OCI-LY3 (cell line): Measurements from ENCODE around the gene PPP1R9A.

Source experiments
- EZH2phosphoT487 ChIP-seq: fragments of 200-600 bp; shearing (Covaris generic); IDR thresholded peaks from 2 replicates; pipeline ENCODE4 v1.6.1; 2018; ENCODE audit warnings: antibody characterized with exemption, mixed run types, low read depth
- TF ChIP-seq, protein P1 (sequence below): fragments of 200-600, 300-600 bp; sonication (generic); IDR thresholded peaks from 2 replicates; pipeline ENCODE4 v1.5.1; 2014; ENCODE audit warnings: antibody characterized with exemption, low read length, low read depth

DNA sequence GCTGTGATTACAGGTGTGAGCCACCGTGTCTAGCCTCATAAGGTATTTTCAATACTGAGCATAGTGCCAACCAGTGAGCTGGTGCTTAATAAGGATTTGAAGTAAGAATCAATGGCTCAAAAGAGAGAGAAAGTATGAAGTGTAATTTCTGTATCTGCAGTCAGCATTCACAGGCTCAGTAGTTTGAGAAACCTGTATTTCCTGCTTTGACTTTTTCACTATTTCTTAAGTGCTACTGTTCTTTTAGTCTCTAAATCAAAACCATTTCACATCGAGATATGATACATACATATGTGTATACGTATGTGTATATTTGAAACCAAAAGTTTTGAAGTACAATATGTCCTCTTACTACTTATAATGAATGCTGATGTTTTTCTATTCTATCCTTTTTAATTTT lies 189.9 kb downstream of the PPP1R9A start:
- TF ChIP-seq, protein P1, sequence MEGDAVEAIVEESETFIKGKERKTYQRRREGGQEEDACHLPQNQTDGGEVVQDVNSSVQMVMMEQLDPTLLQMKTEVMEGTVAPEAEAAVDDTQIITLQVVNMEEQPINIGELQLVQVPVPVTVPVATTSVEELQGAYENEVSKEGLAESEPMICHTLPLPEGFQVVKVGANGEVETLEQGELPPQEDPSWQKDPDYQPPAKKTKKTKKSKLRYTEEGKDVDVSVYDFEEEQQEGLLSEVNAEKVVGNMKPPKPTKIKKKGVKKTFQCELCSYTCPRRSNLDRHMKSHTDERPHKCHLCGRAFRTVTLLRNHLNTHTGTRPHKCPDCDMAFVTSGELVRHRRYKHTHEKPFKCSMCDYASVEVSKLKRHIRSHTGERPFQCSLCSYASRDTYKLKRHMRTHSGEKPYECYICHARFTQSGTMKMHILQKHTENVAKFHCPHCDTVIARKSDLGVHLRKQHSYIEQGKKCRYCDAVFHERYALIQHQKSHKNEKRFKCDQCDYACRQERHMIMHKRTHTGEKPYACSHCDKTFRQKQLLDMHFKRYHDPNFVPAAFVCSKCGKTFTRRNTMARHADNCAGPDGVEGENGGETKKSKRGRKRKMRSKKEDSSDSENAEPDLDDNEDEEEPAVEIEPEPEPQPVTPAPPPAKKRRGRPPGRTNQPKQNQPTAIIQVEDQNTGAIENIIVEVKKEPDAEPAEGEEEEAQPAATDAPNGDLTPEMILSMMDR, result no peak
- TF ChIP-seq EZH2phosphoT487, result no peak
